OCI-LY7 (cell line): Measurements from ENCODE around the gene SPRED2. TPM values are rescaled to one million over a fixed set of nuclear protein-coding genes. Genes with fewer than 3 reads are reported as not detected.
A peak's percentile ranks its signal among the peaks of the same experiment; 100 is the strongest.

Source experiments
- BruUV-seq: library from RNA; stranded (reverse); fragments of 400-500 nt; replicated peaks from 2 replicates; lab custom pipeline; 2021; lab: Mats Ljungman, UMichigan
- CTCF ChIA-PET: fragments of 300-600 bp; sonication (Branson Sonifier 250); formaldehyde crosslinking; loops from one replicate; lab custom pipeline; 2022; ENCODE audit warnings: antibody characterized with exemption; ENCODE audit not compliant: unreplicated experiment; lab: Charles Lee
- POLR2A ChIA-PET: fragments of 300-600 bp; sonication (Branson Sonifier 250); formaldehyde crosslinking; loops from one replicate; lab custom pipeline; 2022; ENCODE audit warnings: antibody characterized with exemption; lab: Charles Lee
- DNase-seq: peaks from one replicate; pipeline ENCODE4 v3.0.0-alpha.2; 2015; ENCODE audit warnings: low spot score
- H2AFZ ChIP-seq: fragments of 200-600 bp; sonication (generic), shearing (Covaris generic); 2 replicates; pipeline ENCODE4 v1.6.1; 2014; ENCODE audit warnings: mild to moderate bottlenecking, antibody characterized with exemption, low read length, moderate library complexity
- H3K27ac ChIP-seq: fragments of 200-600 bp; sonication (generic); 2 replicates; pipeline ENCODE4 v1.5.1; 2014; ENCODE audit warnings: mixed run types, low read depth, mild to moderate bottlenecking, moderate library complexity, low read length, inconsistent platforms; ENCODE audit not compliant: poor library complexity, severe bottlenecking
- H3K36me3 ChIP-seq: fragments of 200-600 bp; sonication (generic); 2 replicates; pipeline ENCODE4 v1.6.1; 2014; ENCODE audit warnings: mild to moderate bottlenecking, antibody characterized with exemption, low read length, moderate library complexity, mixed read lengths; ENCODE audit not compliant: insufficient read depth
- H3K4me1 ChIP-seq: fragments of 200-600 bp; sonication (generic); 2 replicates; pipeline ENCODE4 v1.5.1; 2014; ENCODE audit warnings: mild to moderate bottlenecking, low read length; ENCODE audit not compliant: insufficient read depth, poor library complexity, severe bottlenecking
- H3K4me2 ChIP-seq: fragments of 200-600 bp; sonication (generic); 2 replicates; pipeline ENCODE4 v1.6.1; 2014; ENCODE audit warnings: mild to moderate bottlenecking, low read length
- H3K4me3 ChIP-seq: fragments of 200-600 bp; sonication (generic); 2 replicates; pipeline ENCODE4 v1.5.1; 2014; ENCODE audit warnings: mild to moderate bottlenecking, low read depth, low read length; ENCODE audit not compliant: poor library complexity, severe bottlenecking
- H3K79me2 ChIP-seq: fragments of 200-600 bp; sonication (generic); 2 replicates; pipeline ENCODE4 v1.6.1; 2016; ENCODE audit warnings: low read depth, mild to moderate bottlenecking, low read length, moderate library complexity, mixed read lengths; ENCODE audit not compliant: insufficient read depth
- H3K9me2 ChIP-seq: fragments of 200-600 bp; sonication (generic); 2 replicates; pipeline ENCODE4 v1.6.1; 2016; ENCODE audit warnings: mild to moderate bottlenecking, low read length, mixed read lengths; ENCODE audit not compliant: insufficient read depth
- H3K9me3 ChIP-seq: fragments of 200-600 bp; sonication (generic); 2 replicates; pipeline ENCODE4 v1.6.1; 2014; ENCODE audit warnings: mild to moderate bottlenecking, mixed run types, low read length, mixed read lengths
- H4K20me1 ChIP-seq: fragments of 200-600 bp; sonication (generic); 2 replicates; pipeline ENCODE4 v1.6.1; 2014; ENCODE audit warnings: mild to moderate bottlenecking, antibody characterized with exemption, low read length, moderate library complexity, mixed read lengths; ENCODE audit not compliant: insufficient read depth
- CTCF ChIP-seq: fragments of 200-600 bp; sonication (generic); conservative IDR thresholded peaks from 2 replicates; pipeline ENCODE4 v1.5.1; 2014; ENCODE audit warnings: mild to moderate bottlenecking, antibody characterized with exemption, low read length, moderate library complexity, mixed read lengths
- EZH2phosphoT487 ChIP-seq: fragments of 200-600 bp; sonication (generic); IDR thresholded peaks from 2 replicates; pipeline ENCODE4 v1.6.1; 2018; ENCODE audit warnings: low read depth, borderline replicate concordance, mild to moderate bottlenecking, mixed run types, antibody characterized with exemption, low read length, moderate library complexity, mixed read lengths
- intact Hi-C: fragments of 100-400 bp; cut with micrococcal nuclease; formaldehyde crosslinking; loops from one replicate; pipeline ENCODE4 v1.10.0; 2022; ENCODE audit not compliant: unreplicated experiment
- total RNA-seq, 2 experiments: library from RNA; depleted of rRNA in 1 of 2; stranded (reverse); fragments of >200 nt in 1 of 2; shearing (Covaris generic) in 1 of 2; gene quantifications; 2 replicates each; pipeline ENCODE4 v1.2.3, GENCODE V29; 2014 to 2022

The SPRED2 gene
- total RNA-seq, 2 experiments from 2014 or later = 8.0 to 49.1 TPM

GRCh38 chr2:65420712-65421431 lies 11.5 kb downstream of the SPRED2 start:
- peak overlapping the region; percentile 47 for H3K4me3 ChIP-seq
- ChIA-PET CTCF (interaction anchor here (0.6 to 2.2 kb wide), 3 partner anchors 13 to 138 kb away, joined by 3 to 6 read pairs (median 3); no protein-coding TSS in a partner anchor), POLR2A (interaction anchor here (0.5 to 3.8 kb wide), 12 partner anchors 9 to 295 kb away, joined by 3 to 21 read pairs (median 4); no protein-coding TSS in a partner anchor)
- DNase-seq = peak; percentile 83
- intact Hi-C loops = no loop called here
- TF ChIP-seq CTCF = no peak
- no peak for TF ChIP-seq EZH2phosphoT487
- 0 out of 2 replicates have a peak, but pooled peaks cover 4% of the 10 kb centered on the region for H4K20me1 ChIP-seq
- H3K79me2 ChIP-seq = peaks cover 89% of the 10 kb centered on the region
- peak overlapping the region; percentile 40; the same call in 1 of the 2 replicates for H2AFZ ChIP-seq
- no TSS peak for BruUV-seq
- H3K4me2 ChIP-seq = peak overlapping the region; percentile 78
- H3K27ac ChIP-seq = peak overlapping the region; percentile 75
- H3K4me1 ChIP-seq = peaks cover 74% of the 10 kb centered on the region
- H3K9me3 ChIP-seq = no peaks in the 10 kb centered on the region
- no peaks in the 10 kb centered on the region for H3K9me2 ChIP-seq
- H3K36me3 ChIP-seq = peaks cover 5% of the 10 kb centered on the region

GRCh38 chr2:65417509-65418085 lies 14.8 kb downstream of the SPRED2 start:
- no TSS peak for BruUV-seq
- Histone ChIP-seq H3K36me3 (no peaks in the 10 kb centered on the region), H4K20me1 (0 out of 2 replicates have a peak, but pooled peaks cover 4% of the 10 kb centered on the region), H3K4me1 (peaks cover 97% of the 10 kb centered on the region), H3K9me3 (no peaks in the 10 kb centered on the region), H2AFZ (no peak overlapping the region; the same call in 1 of the 2 replicates), H3K9me2 (no peaks in the 10 kb centered on the region), H3K4me3 (peak overlapping the region; percentile 27), H3K4me2 (peak overlapping the region; percentile 64), H3K27ac (peak overlapping the region; percentile 60), H3K79me2 (peaks cover 88% of the 10 kb centered on the region)
- ChIA-PET POLR2A (interaction anchor here (0.6 to 5.7 kb wide), 11 partner anchors 11 to 258 kb away, joined by 3 to 45 read pairs (median 4); no protein-coding TSS in a partner anchor), CTCF (interaction anchor here (1.0 to 2.0 kb wide), 3 partner anchors 9 to 51 kb away, joined by 4 to 5 read pairs (median 4); no protein-coding TSS in a partner anchor)
- DNase-seq = no peak
- TF ChIP-seq CTCF = no peak
- intact Hi-C loops = no loop called here
